ENCODE results near the gene RAX. TPM values are rescaled to one million over a fixed set of nuclear protein-coding genes. Genes with fewer than 3 reads are reported as not detected.

RAX gene
- total and polyA plus RNA-seq, 2 of the 8 experiments (the other 6 are each of a cell fraction or from before 2014, with no cell fraction given) = 0.12 to 0.52 TPM

DNA sequence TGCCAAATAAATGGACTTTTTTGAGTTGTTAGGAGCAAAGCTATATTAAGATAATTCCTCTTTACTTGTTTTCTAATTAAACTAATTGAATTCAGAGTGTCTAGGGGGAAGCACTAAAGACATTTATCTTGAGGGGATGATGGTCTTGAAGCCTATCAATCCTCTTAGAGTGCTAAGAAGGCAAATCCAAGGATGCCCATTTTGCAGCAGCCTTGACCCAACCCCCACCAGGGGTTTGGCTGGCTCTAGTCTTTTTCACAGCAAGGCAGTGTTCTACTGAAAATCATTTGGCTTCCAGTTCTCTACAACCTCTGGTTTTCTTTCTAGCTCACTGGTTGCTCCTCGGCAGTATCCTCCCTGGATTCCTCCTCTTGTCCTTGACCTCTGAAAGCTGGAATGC is 6.5 kb upstream of the RAX start:
- no peaks in the 10 kb centered on the region for H3K9me3 ChIP-seq (ENCODE audit: insufficient read depth in 2 of 2, low read depth in 1 of 2, low read length in 1 of 2)
- no peak overlapping the region for H3K18ac ChIP-seq (ENCODE audit: extremely low read depth, low read length)
- no peak overlapping the region for H4K91ac ChIP-seq (replicated peaks; ENCODE audit: insufficient read length, low read length)
- no peak overlapping the region for H2BK15ac ChIP-seq (ENCODE audit: low read length)
- H3K23me2 ChIP-seq (ENCODE audit: low read depth, low read length) = no peaks in the 10 kb centered on the region
- H4K8ac ChIP-seq (ENCODE audit: extremely low read depth, insufficient read depth, low read length) = no peak overlapping the region
- no peak overlapping the region for H3K14ac ChIP-seq (ENCODE audit: insufficient read length)
- no peak overlapping the region for H4K5ac ChIP-seq (ENCODE audit: insufficient read length, low read depth, low read length)
- H3K79me2 ChIP-seq (ENCODE audit: control insufficient read depth in 1 of 2, insufficient read depth in 2 of 2, low read length in 2 of 2) = no peaks in the 10 kb centered on the region
- no peak for TF ChIP-seq POU5F1 (IDR thresholded peaks at IDR 0.05; ENCODE audit: low read depth, low read length)
- no peak for TF ChIP-seq CHD1 (IDR thresholded peaks at IDR 0.05; ENCODE audit: low read depth, low read length)
- TF ChIP-seq MAFK (IDR thresholded peaks at IDR 0.05; ENCODE audit: low read depth, low read length) = no peak
- no peak for TF ChIP-seq POLR2AphosphoS5 (IDR thresholded peaks at IDR 0.05; ENCODE audit: low read depth, low read length)
- TF ChIP-seq KDM4A (IDR thresholded peaks at IDR 0.05; ENCODE audit: low read depth, low read length, severe bottlenecking) = no peak
- TF ChIP-seq RXRA (IDR thresholded peaks at IDR 0.05; ENCODE audit: insufficient read depth, low read depth, low read length) = no peak
- TF ChIP-seq BRCA1 (IDR thresholded peaks at IDR 0.05; ENCODE audit: low read depth, low read length) = no peak
- no peak for TF ChIP-seq CHD2 (IDR thresholded peaks at IDR 0.05; ENCODE audit: low read length)
- TF ChIP-seq CREB1 (IDR thresholded peaks at IDR 0.05) = no peak
- TF ChIP-seq JUND (IDR thresholded peaks at IDR 0.05; ENCODE audit: low read length) = no peak
- no peak for TF ChIP-seq RBBP5 (IDR thresholded peaks at IDR 0.05; ENCODE audit: borderline replicate concordance, low read depth, low read length)
- no peak for TF ChIP-seq PHF8 (conservative IDR thresholded peaks at IDR 0.05; ENCODE audit: low read depth, low read length)
- no peak for TF ChIP-seq TCF12 (IDR thresholded peaks at IDR 0.05; ENCODE audit: low read depth, low read length)
- TF ChIP-seq JUN (IDR thresholded peaks at IDR 0.05; ENCODE audit: low read depth, low read length) = no peak
- peaks cover 0 to 2% of the 10 kb centered on the region in 2 experiments for H4K20me1 ChIP-seq (replicated peaks in 1 of 2; ENCODE audit: control insufficient read depth in 1 of 2, insufficient read depth in 2 of 2, low read length in 2 of 2)
- no peak overlapping the region for H3K4me2 ChIP-seq (ENCODE audit: insufficient read depth in 1 of 2, low read depth in 2 of 2, low read length in 2 of 2)
- POLR2A ChIA-PET (ENCODE audit: partially characterized antibody) = interaction anchor here (1.1 kb wide), 1 partner anchor 72 kb away, joined by 3 read pairs; no protein-coding TSS in a partner anchor
- H3K79me1 ChIP-seq (ENCODE audit: low read depth, low read length) = no peaks in the 10 kb centered on the region
- H2AFZ ChIP-seq (ENCODE audit: low read length) = no peak overlapping the region
- no peak overlapping the region for H2AK5ac ChIP-seq (ENCODE audit: low read depth, low read length)
- DNase-seq (ENCODE audit: low read depth in 1 of 2, low spot score in 2 of 2) (no peak), FAIRE-seq (no peak)
- no peak overlapping the region for H2BK20ac ChIP-seq (ENCODE audit: low read length)
- CTCF ChIA-PET (ENCODE audit: partially characterized antibody) = interaction anchor here (0.7 to 2.9 kb wide), 6 partner anchors 8 to 123 kb away, joined by 3 to 14 read pairs (median 4); no protein-coding TSS in a partner anchor
- peaks cover 13 to 43% (median 29%) of the 10 kb centered on the region in 4 experiments for H3K27me3 ChIP-seq (replicated peaks in 1 of 4; ENCODE audit: control insufficient read depth in 3 of 4, extremely low read depth in 1 of 4, insufficient read depth in 3 of 4, low read length in 3 of 4)
- WGBS, 2 experiments (ENCODE audit: extremely low coverage in 1 of 2, insufficient coverage in 1 of 2, insufficient read length in 1 of 2, insufficient replicate concordance in 2 of 2, low coverage in 1 of 2, low lambda C conversion rate in 2 of 2, missing lambda C conversion rate in 1 of 2) = 100% methylated on average over 1 of the region's 1 CpG; no CpG with 5 or more reads in 1 of the 2 experiments
- H2BK120ac ChIP-seq (replicated peaks; ENCODE audit: low read depth, low read length) = no peak overlapping the region
- no peak overlapping the region for H3K4me3 ChIP-seq (ENCODE audit: extremely low read depth in 1 of 4, insufficient read depth in 2 of 4, low read depth in 3 of 4, low read length in 4 of 4)
- H3K9ac ChIP-seq (replicated peaks in 1 of 4; ENCODE audit: extremely low read depth in 1 of 4, low read depth in 3 of 4, low read length in 3 of 4) = no peak overlapping the region
- no peak overlapping the region for H3K56ac ChIP-seq (replicated peaks; ENCODE audit: insufficient read length, low read depth, low read length)
- peaks cover 0 to 18% (median 6%) of the 10 kb centered on the region in 4 experiments; a peak in 6 of 7 replicates for H3K4me1 ChIP-seq (replicated peaks in 1 of 4; ENCODE audit: control insufficient read depth in 3 of 4, insufficient read depth in 4 of 4, low read length in 3 of 4)
- no peaks in the 10 kb centered on the region; a peak in 1 of 8 replicates for H3K36me3 ChIP-seq (ENCODE audit: control insufficient read depth in 2 of 4, insufficient read depth in 4 of 4, low read length in 3 of 4)
- no peak overlapping the region for H3K4ac ChIP-seq (replicated peaks; ENCODE audit: insufficient read length, low read depth, low read length)
- no peak overlapping the region for H3K23ac ChIP-seq (ENCODE audit: insufficient read length)
- no peak overlapping the region for H2BK5ac ChIP-seq (ENCODE audit: low read depth, low read length)
- H3K27ac ChIP-seq (ENCODE audit: low read depth, low read length) = no peak overlapping the region
- no peak overlapping the region for H2BK12ac ChIP-seq (ENCODE audit: low read depth, low read length)
